OCI-LY7 (cell line): ENCODE results near the gene VPREB3.

Source experiments
- CTCF ChIP-seq: fragments of 200-600 bp; sonication (generic); conservative IDR thresholded peaks from 2 replicates; pipeline ENCODE4 v1.5.1; 2014; ENCODE audit warnings: mild to moderate bottlenecking, antibody characterized with exemption, low read length, moderate library complexity, mixed read lengths
- EZH2phosphoT487 ChIP-seq: fragments of 200-600 bp; sonication (generic); IDR thresholded peaks from 2 replicates; pipeline ENCODE4 v1.6.1; 2018; ENCODE audit warnings: low read depth, borderline replicate concordance, mild to moderate bottlenecking, mixed run types, antibody characterized with exemption, low read length, moderate library complexity, mixed read lengths

GRCh38 chr22:23754980-23755636 is 883 bp upstream of the VPREB3 start:
- TF ChIP-seq CTCF (no peak), EZH2phosphoT487 (no peak)
